ENCODE data around the gene LMOD1. TPM values are rescaled to one million over a fixed set of nuclear protein-coding genes. Genes with fewer than 3 reads are reported as not detected.

The LMOD1 gene
- 2.9 and 8.6 TPM in 2 replicates for total RNA-seq

DNA sequence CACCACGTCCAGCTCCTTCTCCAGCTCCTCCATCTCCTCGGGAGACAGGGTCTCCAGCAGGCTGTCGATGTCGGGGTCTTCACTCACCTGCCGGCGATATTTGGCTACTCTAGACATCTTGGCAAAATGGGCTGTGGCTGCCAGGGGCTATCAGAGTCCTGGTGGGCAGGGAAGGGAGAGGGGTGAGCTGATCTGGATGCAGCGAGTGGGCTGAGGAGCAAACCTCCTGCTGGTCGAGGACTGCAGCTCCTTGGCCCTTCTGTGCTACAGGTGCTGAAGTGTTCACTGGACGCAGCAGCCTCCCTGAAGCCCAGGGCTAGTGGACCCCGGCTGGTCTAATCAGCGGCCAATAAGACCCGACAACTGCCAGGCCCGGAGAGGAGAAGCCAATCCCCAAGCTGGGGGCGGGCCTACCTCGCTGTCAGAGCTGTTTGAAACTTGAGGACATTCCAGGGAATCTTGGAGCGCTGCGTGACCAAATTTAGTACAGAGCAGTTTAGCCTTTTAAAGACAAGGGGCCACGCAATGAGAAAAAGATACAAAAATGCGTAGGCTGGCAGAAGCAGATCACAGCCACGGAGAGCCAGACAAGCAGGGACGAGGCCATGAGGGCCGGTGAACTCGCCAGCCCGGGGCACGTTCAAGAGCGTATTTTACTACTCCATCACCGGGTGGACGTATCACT is at the start of gene LMOD1:
TSS of gene LMOD1 (minus strand) at position 325 of the 685 bp plus-strand sequence. CDS start at position 117, 208 bp downstream.

DNA sequence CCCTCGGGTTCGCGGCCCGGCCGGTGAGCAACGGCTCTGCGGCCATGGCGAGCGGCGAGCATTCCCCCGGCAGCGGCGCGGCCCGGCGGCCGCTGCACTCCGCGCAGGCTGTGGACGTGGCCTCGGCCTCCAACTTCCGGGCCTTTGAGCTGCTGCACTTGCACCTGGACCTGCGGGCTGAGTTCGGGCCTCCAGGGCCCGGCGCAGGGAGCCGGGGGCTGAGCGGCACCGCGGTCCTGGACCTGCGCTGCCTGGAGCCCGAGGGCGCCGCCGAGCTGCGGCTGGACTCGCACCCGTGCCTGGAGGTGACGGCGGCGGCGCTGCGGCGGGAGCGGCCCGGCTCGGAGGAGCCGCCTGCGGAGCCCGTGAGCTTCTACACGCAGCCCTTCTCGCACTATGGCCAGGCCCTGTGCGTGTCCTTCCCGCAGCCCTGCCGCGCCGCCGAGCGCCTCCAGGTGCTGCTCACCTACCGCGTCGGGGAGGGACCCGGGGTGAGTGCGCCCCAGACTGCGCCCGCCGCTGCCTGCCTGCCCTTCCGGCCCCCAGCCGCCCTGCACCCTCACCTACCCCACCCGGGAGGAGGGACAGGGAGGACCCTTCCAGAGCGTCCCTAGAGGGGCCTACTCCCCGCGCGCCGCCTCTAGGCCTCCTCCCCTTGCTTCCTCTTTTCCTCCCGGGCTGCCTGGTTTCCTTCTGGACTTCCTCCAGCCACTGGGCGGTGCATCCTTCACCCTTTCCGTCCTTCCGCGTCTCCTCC is 36.5 kb upstream of the LMOD1 start, which contains the start of gene RNPEP:
TSS of gene RNPEP (plus strand) at position 26 of the 757 bp plus-strand sequence. CDS start at position 45, 19 bp downstream.

DNA sequence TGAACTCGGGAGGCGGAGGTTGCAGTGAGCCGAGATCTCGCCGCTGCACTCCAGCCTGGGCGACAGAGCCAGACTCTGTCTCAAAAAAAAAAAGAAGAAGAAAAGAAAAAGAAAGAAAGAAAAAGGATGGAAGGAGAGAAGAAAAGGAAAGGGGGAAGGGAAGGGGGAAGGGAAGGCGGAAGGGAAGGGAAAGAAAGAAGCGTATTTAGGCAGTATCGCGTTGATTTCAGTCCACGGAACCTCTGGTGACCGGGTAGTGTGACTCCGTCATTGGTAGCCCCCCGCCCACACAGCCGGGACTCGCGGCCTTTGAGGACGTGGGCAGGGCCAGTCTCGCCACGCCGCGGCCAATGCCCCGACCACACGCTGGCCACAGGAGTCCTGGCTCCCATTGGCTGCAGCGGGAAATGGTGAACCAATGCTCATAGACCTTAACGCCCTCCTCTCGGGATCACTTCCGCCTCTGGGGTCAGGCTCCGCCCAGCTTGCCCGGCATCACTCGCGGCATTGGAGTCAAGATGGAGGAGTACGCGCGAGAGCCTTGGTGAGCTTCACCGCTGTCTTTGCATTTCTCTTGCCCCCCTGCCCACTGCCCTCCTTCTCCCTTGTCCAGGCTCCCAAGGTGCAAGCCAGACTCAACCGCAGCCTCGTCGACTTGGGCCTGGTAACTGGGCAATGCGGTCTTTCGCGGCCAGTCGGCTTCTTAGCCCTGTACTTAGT is 8.8 kb upstream of the LMOD1 start, which contains the start of gene TIMM17A:
TSS of gene TIMM17A (plus strand) at position 495 of the 720 bp plus-strand sequence. CDS start at position 519, 24 bp downstream.

DNA sequence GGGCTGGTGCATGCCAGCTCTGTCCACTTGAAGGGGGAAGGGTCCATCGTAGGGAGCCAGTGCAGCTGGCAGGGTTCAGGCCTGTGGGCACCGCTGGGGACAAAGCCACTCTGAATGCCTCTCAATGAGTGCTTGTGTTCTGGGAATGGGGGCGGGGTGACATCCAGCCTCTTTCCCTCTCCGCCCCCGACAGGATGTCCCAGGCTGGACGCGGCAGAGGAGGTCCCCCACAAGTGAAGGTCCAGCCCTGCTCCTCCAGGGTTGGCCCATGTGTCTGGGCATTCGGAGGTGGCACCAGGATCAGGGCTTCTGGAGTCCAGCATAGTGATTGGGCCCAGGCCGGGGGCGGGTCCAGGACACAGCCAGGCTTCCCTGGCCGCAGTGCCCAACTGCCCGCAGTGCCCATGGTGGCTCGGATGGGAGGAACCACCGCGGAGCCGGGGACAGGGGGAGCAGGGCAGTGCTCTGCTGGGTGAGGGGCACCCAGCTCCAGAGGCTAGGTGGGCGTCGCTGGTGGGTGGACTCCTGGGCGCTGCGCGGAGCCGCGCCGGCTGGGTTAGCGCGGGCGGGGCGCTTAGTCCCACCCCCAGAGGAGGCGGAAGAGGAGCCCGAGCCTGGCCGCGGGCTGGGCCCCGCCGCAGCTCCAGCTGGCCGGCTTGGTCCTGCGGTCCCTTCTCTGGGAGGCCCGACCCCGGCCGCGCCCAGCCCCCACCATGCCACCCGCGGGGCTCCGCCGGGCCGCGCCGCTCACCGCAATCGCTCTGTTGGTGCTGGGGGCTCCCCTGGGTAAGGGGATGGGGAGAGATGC is 57.9 kb downstream of the LMOD1 start, which contains the start of gene SHISA4:
TSS of gene SHISA4 (plus strand) at position 617 of the 808 bp plus-strand sequence. CDS start at position 714, 97 bp downstream.

Other genes with a start within 250 kb of the LMOD1 start
- 12.1 and 15.7 TPM in 2 replicates for gene IPO9, start 117.4 kb downstream of the LMOD1 start, total RNA-seq
- gene SHISA4, start 57.6 kb downstream of the LMOD1 start, total RNA-seq, result 39.1 and 51.0 TPM in 2 replicates
- 27.7 and 53.1 TPM in 2 replicates for gene TIMM17A, start 9.0 kb upstream of the LMOD1 start, total RNA-seq
- 51.1 and 72.5 TPM in 2 replicates for gene RNPEP, start 36.1 kb upstream of the LMOD1 start, total RNA-seq
- gene ELF3, start 64.0 kb upstream of the LMOD1 start, total RNA-seq, result under 0.01 TPM in 1 of 2 replicates, not detected in the other
- not detected in 2 replicates for gene GPR37L1, start 176.4 kb upstream of the LMOD1 start, total RNA-seq
- gene ARL8A, start 198.2 kb upstream of the LMOD1 start, total RNA-seq, result 26.3 and 35.9 TPM in 2 replicates
- gene PTPN7, start 214.1 kb upstream of the LMOD1 start, total RNA-seq, result not detected in 2 replicates
- gene LGR6, start 247.3 kb upstream of the LMOD1 start, total RNA-seq, result not detected in 2 replicates